AML-193 (cell line): ENCODE results near the gene DUSP19.

ENCODE experiments used
- DNase-seq, 2 experiments: peaks; one replicate each; lab custom pipeline; 2025; lab: John Stamatoyannopoulos, UW

The DUSP19 gene

DNA sequence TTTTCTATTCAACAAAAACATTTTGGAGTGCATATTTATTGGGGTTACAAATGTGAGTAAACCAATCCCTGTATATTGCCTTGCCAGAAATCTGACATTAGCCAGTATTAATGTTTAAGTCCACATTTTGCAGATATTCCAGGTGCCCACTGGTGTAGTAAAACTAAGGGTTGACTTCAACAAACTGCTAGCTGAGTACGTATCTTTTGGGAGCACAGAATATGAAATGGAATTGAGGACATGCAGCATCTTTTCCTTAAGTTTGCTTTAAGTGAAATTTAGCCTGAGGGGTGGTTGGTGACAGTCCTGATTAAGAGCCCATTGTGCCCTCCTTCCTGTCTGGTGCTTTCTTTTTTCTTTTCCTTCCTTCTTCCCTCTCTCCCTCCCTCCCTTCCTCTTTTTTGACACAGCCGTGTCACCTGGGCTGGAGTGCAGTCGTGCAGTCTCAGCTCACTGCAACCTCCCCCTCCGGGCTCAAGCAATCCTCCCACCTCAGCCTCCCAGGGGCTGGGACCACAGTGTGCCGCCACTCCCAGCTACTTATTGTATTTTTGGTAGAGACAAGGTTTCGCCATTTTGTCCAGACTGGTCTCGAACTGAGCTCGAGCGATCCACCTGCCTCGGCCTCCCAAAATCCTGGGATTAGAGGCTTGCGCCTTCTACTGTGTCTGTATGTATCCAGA is 47.3 kb downstream of the DUSP19 start:
- DNase-seq, result peak in 1 of 2 experiments; percentile 20

- DNase-seq, result no peak
Measured at GRCh38 chr2:183126635-183127034, 48.1 kb downstream of the DUSP19 start.

GRCh38 chr2:183134016-183134415 is 55.5 kb downstream of the DUSP19 start:
- DNase-seq, result no peak

- no peak for DNase-seq
Measured at GRCh38 chr2:183148955-183149354, 70.4 kb downstream of the DUSP19 start.

DNA sequence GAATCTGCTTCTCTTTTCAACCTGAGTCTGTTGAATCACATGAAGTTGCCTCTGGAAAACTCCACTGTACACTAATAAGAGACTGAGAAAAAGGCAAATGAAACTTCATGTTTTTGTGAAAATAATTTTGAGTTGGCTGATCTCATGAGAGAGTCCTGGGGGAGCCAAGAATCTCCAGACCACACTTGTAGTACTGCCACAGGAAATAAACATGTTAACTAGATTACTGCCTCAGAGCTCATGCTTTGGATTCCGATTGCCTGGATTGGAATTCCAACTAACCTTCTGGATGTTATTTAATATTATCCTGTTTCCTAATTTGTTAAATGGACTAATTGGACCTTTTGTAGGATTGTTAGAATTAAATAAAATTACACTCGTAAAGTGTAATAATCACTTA is 70.9 kb downstream of the DUSP19 start:
- DNase-seq, result no peak
